ENCODE results near the gene HNRNPM.

DNA sequence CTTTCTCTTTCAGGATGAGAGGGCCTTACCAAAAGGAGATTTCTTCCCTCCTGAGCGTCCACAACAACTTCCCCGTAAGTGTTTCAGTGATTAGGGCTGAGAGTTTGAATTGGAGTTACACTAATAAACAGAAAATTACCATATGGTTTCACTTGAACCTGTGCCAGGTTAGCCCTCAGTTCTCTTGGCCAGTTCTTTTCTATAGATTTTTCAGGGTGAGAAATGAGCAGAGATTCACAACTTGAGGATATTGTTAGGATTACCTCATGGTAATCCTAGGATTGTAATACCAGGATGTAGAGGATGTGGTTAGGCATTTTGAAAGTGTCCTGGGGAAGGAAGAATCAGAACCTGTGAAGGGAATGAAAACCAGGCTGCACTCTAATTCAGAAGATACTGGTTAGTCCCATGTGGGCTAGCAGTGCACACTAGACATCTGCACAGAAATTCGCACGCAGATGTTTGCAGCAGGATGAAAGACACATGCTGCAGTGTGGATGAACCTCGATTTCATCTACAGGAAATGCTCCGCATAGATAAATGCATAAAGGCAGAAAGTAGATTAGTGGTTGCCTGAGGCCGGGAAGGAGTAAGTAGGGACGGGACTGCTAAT is 24.1 kb downstream of the HNRNPM start:
- TF ChIP-seq, protein P1, sequence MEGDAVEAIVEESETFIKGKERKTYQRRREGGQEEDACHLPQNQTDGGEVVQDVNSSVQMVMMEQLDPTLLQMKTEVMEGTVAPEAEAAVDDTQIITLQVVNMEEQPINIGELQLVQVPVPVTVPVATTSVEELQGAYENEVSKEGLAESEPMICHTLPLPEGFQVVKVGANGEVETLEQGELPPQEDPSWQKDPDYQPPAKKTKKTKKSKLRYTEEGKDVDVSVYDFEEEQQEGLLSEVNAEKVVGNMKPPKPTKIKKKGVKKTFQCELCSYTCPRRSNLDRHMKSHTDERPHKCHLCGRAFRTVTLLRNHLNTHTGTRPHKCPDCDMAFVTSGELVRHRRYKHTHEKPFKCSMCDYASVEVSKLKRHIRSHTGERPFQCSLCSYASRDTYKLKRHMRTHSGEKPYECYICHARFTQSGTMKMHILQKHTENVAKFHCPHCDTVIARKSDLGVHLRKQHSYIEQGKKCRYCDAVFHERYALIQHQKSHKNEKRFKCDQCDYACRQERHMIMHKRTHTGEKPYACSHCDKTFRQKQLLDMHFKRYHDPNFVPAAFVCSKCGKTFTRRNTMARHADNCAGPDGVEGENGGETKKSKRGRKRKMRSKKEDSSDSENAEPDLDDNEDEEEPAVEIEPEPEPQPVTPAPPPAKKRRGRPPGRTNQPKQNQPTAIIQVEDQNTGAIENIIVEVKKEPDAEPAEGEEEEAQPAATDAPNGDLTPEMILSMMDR (IDR thresholded peaks at IDR 0.05 in 4 of 5, conservative IDR thresholded peaks at IDR 0.05 in 1 of 5), result no peak
- no peak for TF ChIP-seq POLR2A (IDR thresholded peaks at IDR 0.05)
